Left ventricle myocardium superior (tissue), 1 donor: ENCODE data around the gene NACC2. TPM values are rescaled to one million over a fixed set of nuclear protein-coding genes. Genes with fewer than 3 reads are reported as not detected.

Source experiments
- ATAC-seq: fragments of 200-7000 bp; cut with Tn5 transposase; one replicate; pipeline ENCODE4 v1.9.1; 2020; ENCODE audit warnings: mild to moderate bottlenecking, moderate library complexity
- DNase-seq: peaks from one replicate; pipeline ENCODE4 v3.0.0-alpha.2; 2020
- intact Hi-C: fragments of 100-400 bp; cut with micrococcal nuclease; formaldehyde crosslinking; loops from one replicate; pipeline ENCODE4 v1.11.0; 2022
- total RNA-seq: library from RNA; stranded (reverse); fragmentation: NEBNext Ultra II Directional; extraction: Animal tissue kit (Norgen Biotek cat#: 25700); gene quantifications from one replicate; pipeline ENCODE4 v1.2.1, GENCODE V29; 2021
- donor health status: DM: no; HTN: yes; CAD: no; lungs with severe emphysema.

NACC2 gene
- total RNA-seq, 1 donor from 2014 or later = 39.1 TPM

- DNase-seq (no peak), ATAC-seq (no peak)
- intact Hi-C loops = no loop called here
Measured at GRCh38 chr9:135993765-135994500, 101.2 kb downstream of the NACC2 start.

GRCh38 chr9:135993409-135993742 lies 101.7 kb downstream of the NACC2 start:
- no peak for ATAC-seq
- DNase-seq = no peak
- intact Hi-C loops = no loop called here

GRCh38 chr9:135992486-135993408 lies 102.3 kb downstream of the NACC2 start:
- ATAC-seq (peak; percentile 93), DNase-seq (peak; percentile 91)
- intact Hi-C loops = no loop called here

- ATAC-seq (no peak), DNase-seq (no peak)
- intact Hi-C loops = no loop called here
Measured at GRCh38 chr9:135991771-135992170, 103.3 kb downstream of the NACC2 start.

GRCh38 chr9:135990468-135991429 lies 104.3 kb downstream of the NACC2 start:
- intact Hi-C loops = no loop called here
- DNase-seq = no peak
- peak; percentile 20 for ATAC-seq

DNA sequence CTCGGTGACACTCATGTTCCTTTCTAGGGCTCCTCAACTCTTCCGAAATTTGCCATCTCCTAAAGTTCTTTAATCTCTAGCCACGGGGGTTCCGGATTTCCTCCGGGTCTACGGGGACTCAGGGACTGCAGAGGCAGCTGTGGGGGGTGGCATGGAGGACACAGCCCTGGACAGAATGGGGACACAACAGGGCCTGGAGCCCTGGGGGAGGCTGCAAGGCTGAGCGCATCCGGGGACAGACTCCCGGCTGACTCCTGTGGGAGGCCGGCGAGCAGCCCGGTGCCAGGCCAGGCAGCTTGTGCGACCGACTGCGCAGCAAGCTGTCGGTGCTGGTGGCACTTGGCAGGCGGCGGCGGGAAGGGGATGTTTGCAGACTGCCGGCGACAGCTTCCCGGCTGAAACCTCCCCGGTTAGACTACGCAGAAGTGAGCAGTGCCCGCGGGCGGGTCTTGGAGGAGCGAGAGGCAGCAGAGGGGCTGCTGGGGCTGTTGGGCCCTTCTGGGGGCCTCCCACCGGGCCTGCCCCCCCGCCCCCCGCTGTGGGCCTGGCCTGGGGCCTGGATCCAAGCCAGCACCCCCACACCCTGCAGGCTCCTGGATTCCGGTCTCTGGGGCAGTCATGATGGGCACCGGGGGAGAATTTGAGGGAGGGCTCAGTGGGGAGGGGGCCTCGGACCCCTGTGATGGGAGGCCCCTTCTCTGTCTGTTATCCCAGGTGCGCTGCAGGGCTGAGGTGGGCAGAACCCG lies 105.2 kb downstream of the NACC2 start:
- DNase-seq (peak; percentile 52), ATAC-seq (no peak)
- intact Hi-C loops = no loop called here

GRCh38 chr9:135989157-135989556 lies 105.9 kb downstream of the NACC2 start:
- no peak for ATAC-seq
- DNase-seq = no peak
- intact Hi-C loops = no loop called here

- DNase-seq (no peak), ATAC-seq (no peak)
- intact Hi-C loops = no loop called here
Measured at GRCh38 chr9:135988493-135988892, 106.6 kb downstream of the NACC2 start.

GRCh38 chr9:135987838-135988404 lies 107.2 kb downstream of the NACC2 start:
- intact Hi-C loops = no loop called here
- no peak for DNase-seq
- ATAC-seq = no peak

- intact Hi-C loops = no loop called here
- no peak for DNase-seq
- no peak for ATAC-seq
Measured at GRCh38 chr9:135986605-135987004, 108.5 kb downstream of the NACC2 start.

GRCh38 chr9:135985889-135986288 lies 109.2 kb downstream of the NACC2 start:
- ATAC-seq (no peak), DNase-seq (no peak)
- intact Hi-C loops = no loop called here

DNA sequence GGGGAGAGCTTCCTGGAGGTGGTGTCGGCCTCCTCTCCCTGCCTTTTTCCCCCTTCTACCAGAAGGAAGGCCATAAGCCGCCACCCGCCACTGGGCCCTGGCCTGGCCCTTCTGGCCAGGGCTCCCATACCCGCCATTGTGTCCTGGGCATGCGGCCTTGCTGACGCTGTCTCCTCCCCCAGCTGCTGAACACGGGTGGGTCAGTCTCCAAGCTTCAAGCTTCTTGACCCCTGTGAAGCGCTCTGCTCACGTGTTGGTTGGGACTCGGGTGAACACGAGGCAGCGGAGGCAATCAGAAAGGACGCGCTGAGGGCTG lies 109.7 kb downstream of the NACC2 start:
- DNase-seq = no peak
- no peak for ATAC-seq
- intact Hi-C loops = no loop called here

DNA sequence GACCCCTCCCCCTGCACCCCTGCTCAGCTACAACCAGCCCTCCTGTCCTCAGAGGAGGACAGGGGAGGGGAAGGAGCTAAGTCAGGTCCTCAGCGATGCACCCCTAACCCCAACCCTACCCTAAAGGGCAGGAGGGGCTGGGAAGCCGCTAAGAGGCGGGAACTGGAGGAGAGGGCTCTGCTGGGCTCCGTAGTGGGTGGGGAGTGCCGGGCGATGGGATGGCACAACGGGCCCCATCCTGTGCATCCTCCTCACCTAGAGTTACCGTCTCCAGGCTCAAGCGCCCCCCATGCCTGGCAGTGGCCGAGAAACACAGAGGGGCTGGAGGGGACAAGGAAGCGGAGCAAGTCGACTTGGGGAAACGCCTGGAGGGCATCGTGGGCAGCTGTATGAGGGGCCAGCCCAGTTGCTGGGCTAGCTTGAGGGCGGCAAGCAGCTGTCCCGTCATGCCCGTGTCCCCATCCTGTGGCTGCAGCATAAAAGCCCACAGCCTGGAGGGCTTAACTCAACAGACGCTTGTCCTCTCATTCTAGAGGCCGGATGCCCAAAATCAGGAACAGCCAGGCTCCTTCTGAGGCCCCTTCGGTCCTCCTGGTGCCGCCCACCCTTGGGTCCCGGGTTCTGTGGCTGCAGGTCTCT lies 110.9 kb downstream of the NACC2 start:
- DNase-seq (no peak), ATAC-seq (no peak)
- intact Hi-C loops = no loop called here

GRCh38 chr9:135983208-135984071 lies 111.6 kb downstream of the NACC2 start:
- no peak for DNase-seq
- intact Hi-C loops = no loop called here
- no peak for ATAC-seq

- intact Hi-C loops = no loop called here
- DNase-seq (no peak), ATAC-seq (no peak)
Measured at GRCh38 chr9:135982499-135983207, 112.4 kb downstream of the NACC2 start.

GRCh38 chr9:135980926-135981630 lies 114.0 kb downstream of the NACC2 start:
- ATAC-seq (peak; percentile 83), DNase-seq (peak; percentile 71)
- intact Hi-C loops = no loop called here
